RWPE1 (cell line): Measurements from ENCODE around the gene VEGFC.

Source experiments
- CTCF ChIA-PET: fragments of 350-600 bp; sonication (Branson Sonifier 250); formaldehyde crosslinking; extraction: SDS; loops from one replicate; lab custom pipeline; 2021; lab: Yijun Ruan, JAX
- POLR2A ChIA-PET: fragments of 400-600 bp; formaldehyde crosslinking; extraction: SDS; loops from one replicate; lab custom pipeline; 2020; ENCODE audit warnings: antibody characterized with exemption; ENCODE audit not compliant: low non-redundant PET; lab: Yijun Ruan, JAX
- DNase-seq: peaks from one replicate; pipeline ENCODE4 v3.0.0; 2012; ENCODE audit warnings: low spot score
- H3K27ac ChIP-seq: fragments of 450-650 bp; 2 replicates; pipeline ENCODE4 v1.5.1; 2017
- CTCF ChIP-seq: fragments of 450-650 bp; conservative IDR thresholded peaks from 2 replicates; pipeline ENCODE4 v1.5.1; 2017; ENCODE audit warnings: low read depth, mild to moderate bottlenecking

VEGFC gene

GRCh38 chr4:176675810-176676209, 116.9 kb downstream of the VEGFC start:
- no peak for TF ChIP-seq CTCF
- POLR2A ChIA-PET, result no interaction called here
- no peak overlapping the region for H3K27ac ChIP-seq
- CTCF ChIA-PET, result interaction anchor here (0.6 kb wide), 1 partner anchor 177 kb away, joined by 5 read pairs; no protein-coding TSS in a partner anchor
- DNase-seq, result no peak

- DNase-seq, result no peak
- no peak overlapping the region for H3K27ac ChIP-seq
- no peak for TF ChIP-seq CTCF
- POLR2A ChIA-PET, result no interaction called here
- CTCF ChIA-PET, result no interaction called here
These were observed 121.2 kb downstream of the VEGFC start for GRCh38 chr4:176671532-176671931.

- no peak overlapping the region for H3K27ac ChIP-seq
- ChIA-PET POLR2A (no interaction called here), CTCF (no interaction called here)
- no peak for DNase-seq
- TF ChIP-seq CTCF, result no peak
These were observed 124.4 kb downstream of the VEGFC start for GRCh38 chr4:176668324-176668723.

- TF ChIP-seq CTCF, result no peak
- POLR2A ChIA-PET, result no interaction called here
- CTCF ChIA-PET, result no interaction called here
These were observed 127.8 kb downstream of the VEGFC start for GRCh38 chr4:176664964-176665363.

GRCh38 chr4:176660561-176660960, 132.2 kb downstream of the VEGFC start:
- POLR2A ChIA-PET, result no interaction called here

More at GRCh38 chr4:176664964-176665363, 127.8 kb downstream of the VEGFC start:
- DNase-seq, result no peak
- H3K27ac ChIP-seq, result no peak overlapping the region

GRCh38 chr4:176656108-176656507, 136.6 kb downstream of the VEGFC start:
- no peak for TF ChIP-seq CTCF
- POLR2A ChIA-PET, result no interaction called here
- CTCF ChIA-PET, result no interaction called here
- H3K27ac ChIP-seq, result no peak overlapping the region
- DNase-seq, result no peak

More at GRCh38 chr4:176660561-176660960, 132.2 kb downstream of the VEGFC start:
- TF ChIP-seq CTCF, result no peak
- no peak overlapping the region for H3K27ac ChIP-seq
- DNase-seq, result peak; percentile 20
- CTCF ChIA-PET, result interaction anchor here (0.5 to 0.8 kb wide), 3 partner anchors 67 to 738 kb away, joined by 3 to 4 read pairs (median 4); no protein-coding TSS in a partner anchor
